Kidney capillary endothelial cell (primary cell): Measurements from ENCODE around the gene MATN1.

Source experiments
- DNase-seq: peaks from one replicate; pipeline ENCODE4 v3.0.0-alpha.2; 2018; ENCODE audit warnings: low spot score

MATN1 gene

GRCh38 chr1:30680879-30681278 lies 42.5 kb downstream of the MATN1 start:
- DNase-seq: no peak

GRCh38 chr1:30680429-30680828 lies 43.0 kb downstream of the MATN1 start:
- DNase-seq: no peak

DNA sequence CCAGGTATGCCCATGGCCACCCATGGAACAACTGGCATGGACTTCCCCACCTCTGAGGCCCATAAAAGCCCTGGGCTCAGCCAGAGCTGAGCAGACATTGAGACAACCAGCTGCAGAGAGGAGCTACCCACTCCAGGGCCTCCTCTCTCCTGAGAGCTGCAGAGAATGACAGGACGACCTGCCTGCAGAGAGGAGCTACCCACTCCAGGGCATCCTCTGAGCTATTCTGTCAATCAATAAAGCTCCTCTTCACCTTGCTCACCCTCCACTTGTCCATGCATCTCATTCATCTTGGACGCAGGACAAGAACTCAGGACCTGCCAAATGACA lies 43.4 kb downstream of the MATN1 start:
- no peak for DNase-seq

GRCh38 chr1:30679201-30679975 lies 44.0 kb downstream of the MATN1 start:
- DNase-seq: no peak

DNA sequence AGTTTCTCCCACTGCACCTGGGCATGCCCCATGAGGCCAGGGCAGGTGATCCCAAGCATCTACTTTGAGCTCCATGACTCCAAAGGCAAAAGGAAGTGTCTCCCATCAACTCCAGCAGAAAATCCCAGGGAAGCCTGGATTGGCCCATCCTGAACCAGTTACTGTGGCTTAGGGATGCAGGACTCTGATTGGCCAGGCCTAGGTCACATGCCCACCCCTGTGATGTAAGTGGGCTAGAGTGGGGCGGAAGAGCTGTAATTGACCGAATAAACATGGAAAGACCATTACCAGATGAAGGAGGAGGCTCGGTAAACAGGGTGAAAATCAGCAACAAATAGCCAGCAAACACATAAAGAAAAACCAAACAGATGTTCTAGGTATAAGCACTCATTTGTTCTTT lies 45.2 kb downstream of the MATN1 start:
- no peak for DNase-seq

GRCh38 chr1:30677471-30677870 lies 45.9 kb downstream of the MATN1 start:
- no peak for DNase-seq

DNA sequence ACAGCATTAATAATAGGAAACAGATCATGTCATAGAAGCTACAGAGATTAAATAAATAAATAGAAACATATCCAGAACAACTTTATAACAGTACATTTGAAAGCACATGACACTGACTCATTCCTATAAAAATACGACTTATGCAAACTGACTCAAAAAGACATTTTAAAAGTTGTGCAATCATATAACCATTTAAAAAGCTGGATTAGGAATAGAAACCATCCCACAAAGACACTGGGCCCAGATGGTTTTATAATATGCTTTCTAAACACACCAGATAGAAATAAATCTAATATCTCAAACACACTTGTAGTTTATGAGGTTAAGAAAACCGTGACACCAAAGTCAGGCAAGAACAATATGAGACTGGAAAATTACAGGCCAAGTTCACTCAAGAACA lies 47.6 kb downstream of the MATN1 start:
- DNase-seq: no peak

GRCh38 chr1:30675289-30675688 lies 48.1 kb downstream of the MATN1 start:
- no peak for DNase-seq

DNA sequence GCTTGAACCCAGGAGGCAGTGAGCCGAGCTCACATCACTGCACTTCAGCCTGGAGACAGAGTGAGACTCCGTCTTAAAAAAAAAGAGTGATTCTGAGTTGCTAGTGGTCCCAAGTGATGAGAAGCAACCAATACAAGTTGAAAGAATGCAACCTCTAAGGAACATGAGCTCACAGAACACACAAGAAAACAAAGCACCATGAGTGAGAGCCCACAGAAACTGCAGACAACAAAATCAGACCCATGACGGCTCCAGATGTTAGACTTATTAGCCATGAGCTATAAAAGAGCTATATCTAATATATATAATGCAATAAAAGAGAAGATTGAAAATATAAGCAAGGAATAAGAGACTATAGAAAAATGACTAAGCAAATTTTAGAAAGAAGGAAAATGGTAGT lies 50.0 kb downstream of the MATN1 start:
- no peak for DNase-seq

- DNase-seq: no peak
Observed at GRCh38 chr1:30672661-30673060, 50.7 kb downstream of the MATN1 start.

DNA sequence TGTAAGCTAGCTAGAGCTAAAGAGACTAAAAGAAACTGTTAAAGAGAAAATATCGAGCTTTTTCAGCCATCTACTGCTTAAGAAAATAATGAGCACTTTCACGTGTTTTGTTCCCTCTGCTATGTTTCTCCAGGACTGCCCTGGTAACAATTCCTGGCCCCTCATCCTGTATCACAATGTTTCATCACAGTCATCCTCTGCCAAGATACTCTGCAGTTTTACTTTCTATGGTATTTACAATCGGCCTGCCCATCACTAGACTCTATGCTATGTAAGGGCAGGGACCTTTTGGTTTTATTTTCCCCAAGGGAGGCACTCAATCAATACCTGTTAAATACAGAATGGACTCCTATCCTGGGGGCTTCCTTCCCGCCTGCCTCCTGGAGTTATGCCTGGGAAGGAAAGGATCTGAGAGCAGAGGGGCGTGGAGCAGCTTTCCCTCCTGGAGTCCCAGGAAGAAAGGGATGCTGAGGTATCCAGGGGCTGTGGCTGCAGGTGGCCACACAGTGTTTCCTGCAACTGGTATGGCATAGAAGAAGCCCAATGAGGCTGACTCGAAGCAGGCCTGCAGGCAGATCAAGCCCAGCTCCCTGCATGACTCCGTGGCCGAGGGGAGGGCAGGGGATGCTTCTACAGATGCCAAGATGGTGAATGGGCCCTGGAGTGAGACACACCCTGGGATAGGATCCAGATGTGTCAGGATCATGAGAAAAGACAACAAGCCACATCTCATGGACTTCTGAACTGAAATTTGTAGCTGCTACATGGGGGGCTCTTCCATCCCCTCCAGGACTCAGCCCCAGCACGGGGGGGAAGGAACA lies 52.9 kb downstream of the MATN1 start:
- no peak for DNase-seq

DNA sequence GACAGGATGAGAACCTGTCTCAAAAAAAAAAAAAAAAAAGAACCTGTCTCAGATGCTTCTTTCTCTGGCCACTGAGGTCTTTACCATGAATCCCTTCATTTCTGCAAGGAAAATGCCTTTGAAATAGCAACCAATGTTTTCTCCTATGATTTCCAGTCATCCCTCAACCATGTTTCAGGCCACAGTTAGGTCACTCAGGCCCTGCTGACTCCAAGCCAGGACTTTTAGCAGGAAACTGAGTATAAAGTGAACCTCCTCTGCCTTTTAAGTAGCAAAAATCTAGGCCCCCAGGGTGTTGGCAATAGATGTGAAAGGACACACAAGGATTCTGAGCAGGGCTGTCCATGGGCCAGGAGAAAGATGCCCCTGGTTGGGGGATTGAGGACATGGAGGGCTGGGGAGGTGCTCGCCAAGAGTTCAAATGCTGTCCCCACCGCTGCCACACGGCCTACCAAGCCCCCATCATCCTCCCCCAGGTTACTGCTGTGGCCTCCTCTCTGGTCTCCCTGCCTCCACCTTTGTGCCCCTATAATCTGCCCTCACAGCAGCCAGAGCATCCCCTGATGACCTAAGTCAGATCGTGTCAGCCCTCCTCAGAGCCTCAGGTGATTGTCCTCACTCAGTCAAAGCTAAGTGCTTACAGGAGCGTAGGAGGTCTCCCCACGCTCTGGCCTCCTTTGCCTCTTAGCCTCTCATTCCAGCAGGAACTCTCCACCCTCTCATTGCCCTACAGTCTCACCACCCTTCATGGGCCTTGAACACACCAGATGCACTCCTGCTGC lies 54.6 kb downstream of the MATN1 start:
- no peak for DNase-seq

- no peak for DNase-seq
Observed at GRCh38 chr1:30668024-30668423, 55.4 kb downstream of the MATN1 start.

DNA sequence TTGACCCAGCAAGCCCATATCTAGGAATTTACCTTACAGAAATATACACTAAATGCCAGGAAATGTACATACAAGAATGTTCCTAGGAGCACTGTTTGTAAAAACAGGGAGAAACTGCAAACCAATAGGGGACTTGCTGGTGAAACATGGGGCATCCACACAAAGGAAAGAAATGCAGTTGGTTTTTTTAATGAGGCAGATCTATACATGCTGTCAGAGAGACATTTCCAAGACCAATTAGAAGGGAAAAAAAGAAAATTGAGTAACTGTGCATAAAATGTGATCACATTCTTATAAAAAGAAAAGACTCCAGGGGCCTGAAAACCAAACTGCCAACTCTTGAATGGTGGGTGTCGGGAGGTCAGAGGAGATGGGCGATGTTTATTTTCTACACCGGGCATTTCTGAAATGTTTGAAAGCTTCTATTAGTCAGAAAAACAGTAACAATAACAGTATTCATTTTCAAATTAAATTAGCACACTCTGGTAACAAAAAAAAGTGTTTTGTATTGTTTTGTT lies 56.6 kb downstream of the MATN1 start:
- no peak for DNase-seq

- DNase-seq: no peak
Observed at GRCh38 chr1:30665216-30666010, 58.0 kb downstream of the MATN1 start.

GRCh38 chr1:30664103-30664755 lies 59.2 kb downstream of the MATN1 start:
- DNase-seq: no peak

DNA sequence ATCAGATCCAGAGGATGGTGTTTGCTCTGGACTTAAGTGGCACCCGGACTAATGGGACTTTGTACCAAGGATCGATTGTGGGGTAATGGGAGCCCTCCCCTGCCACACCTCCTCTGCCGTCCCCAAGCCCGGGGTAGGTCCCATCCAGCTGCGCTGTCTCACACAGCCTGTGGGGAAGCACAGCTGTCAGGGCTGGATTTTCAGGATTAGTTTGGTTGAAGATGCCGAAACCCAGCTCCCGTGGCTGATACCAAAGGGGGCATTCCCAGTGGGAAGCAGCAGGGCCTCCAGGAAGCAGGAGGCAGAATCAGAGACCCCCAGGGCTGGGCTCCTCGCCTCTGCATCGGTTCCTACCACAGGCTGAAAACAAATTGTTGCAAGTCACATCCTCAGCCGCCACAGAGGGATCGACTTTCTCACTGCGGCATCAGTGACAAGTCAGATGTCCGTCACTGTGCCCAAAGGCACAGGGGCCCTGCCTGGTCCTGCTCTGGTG lies 59.7 kb downstream of the MATN1 start:
- no peak for DNase-seq

DNA sequence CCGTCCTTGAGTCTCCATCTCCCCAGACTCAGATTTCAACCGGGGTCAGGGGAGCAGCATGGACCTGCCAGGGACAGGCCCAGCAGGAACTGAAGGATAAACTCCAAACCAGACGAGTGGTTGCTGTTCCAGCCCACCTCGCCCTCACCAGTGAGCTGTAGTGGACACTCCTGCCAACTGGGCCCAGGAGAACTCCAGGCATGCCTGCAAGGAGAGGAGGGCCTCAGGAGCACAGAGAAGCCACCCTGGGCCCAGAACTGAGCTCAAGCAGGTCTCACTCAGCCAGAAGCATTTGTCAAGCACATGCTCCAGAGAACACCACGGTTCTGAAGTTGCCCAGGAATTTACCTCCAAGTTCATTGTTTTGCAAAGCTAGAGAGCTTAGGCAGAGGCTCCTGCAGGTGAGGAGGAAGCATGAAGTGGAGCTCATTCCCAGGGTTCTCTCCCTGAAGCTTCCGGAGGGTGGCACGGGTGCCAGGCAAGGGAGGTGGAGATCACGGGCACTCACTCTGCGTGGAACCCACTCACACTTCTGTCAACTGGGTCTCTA lies 61.0 kb downstream of the MATN1 start:
- no peak for DNase-seq

DNA sequence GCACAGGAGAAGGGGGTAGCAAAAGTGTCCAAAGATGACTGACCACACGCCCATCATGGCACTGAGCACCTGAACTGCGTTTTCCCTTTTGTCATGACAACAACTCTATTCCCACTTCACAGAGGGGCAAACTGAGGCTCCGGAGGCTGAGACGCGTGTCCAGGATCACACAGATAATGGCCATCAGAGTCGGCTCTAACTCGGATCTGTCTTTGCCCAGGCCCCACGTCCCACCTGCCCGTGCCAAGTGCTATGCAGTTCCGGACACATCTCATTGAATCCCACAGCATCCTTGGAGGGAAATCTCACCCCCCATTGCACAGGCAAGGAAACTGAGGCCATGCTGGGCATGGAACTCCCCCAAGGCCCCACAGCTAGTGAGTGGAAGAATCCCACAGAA lies 62.1 kb downstream of the MATN1 start:
- DNase-seq: no peak
